Caco-2 (cell line): ENCODE measurements around the gene STOX2. TPM values are rescaled to one million over a fixed set of nuclear protein-coding genes. Genes with fewer than 3 reads are reported as not detected.

Source experiments
- Bru-seq: library from RNA; stranded (reverse); fragments of 400-500 nt; gene quantifications from one replicate; lab custom pipeline; 2021; lab: Mats Ljungman, UMichigan
- BruChase-seq, 2 experiments: library from RNA; stranded (reverse); fragments of 400-500 nt; gene quantifications; one replicate each; lab custom pipeline; 2021; lab: Mats Ljungman, UMichigan
- BruUV-seq: library from RNA; stranded (reverse); fragments of 400-500 nt; replicated peaks from 2 replicates; lab custom pipeline; 2021; lab: Mats Ljungman, UMichigan
- CTCF ChIA-PET: fragments of 300-600 bp; sonication (Branson Sonifier 250); formaldehyde crosslinking; loops from one replicate; lab custom pipeline; 2022; ENCODE audit warnings: antibody characterized with exemption; lab: Charles Lee
- POLR2A ChIA-PET: fragments of 300-600 bp; sonication (Branson Sonifier 250); formaldehyde crosslinking; loops from one replicate; lab custom pipeline; 2022; ENCODE audit warnings: antibody characterized with exemption; lab: Charles Lee
- DNase-seq, 2 experiments: peaks; one replicate each; pipeline versions ENCODE4 v3.0.0 to v3.0.0-alpha.2; 2020 to 2022
- H3K27me3 ChIP-seq: replicated peaks from 2 replicates; pipeline ENCODE4 v1.6.0; 2011; ENCODE audit warnings: low read length; ENCODE audit not compliant: control insufficient read depth, insufficient read depth
- H3K36me3 ChIP-seq: 2 replicates; pipeline ENCODE4 v1.5.1; 2011; ENCODE audit warnings: low read length; ENCODE audit not compliant: control insufficient read depth, insufficient read depth
- H3K4me1 ChIP-seq: fragments of 250-450 bp; sonication (Bioruptor Pico); 2 replicates; pipeline ENCODE4 v1.5.1; 2020; ENCODE audit warnings: mild to moderate bottlenecking
- H3K4me3 ChIP-seq: 2 replicates; pipeline ENCODE4 v1.5.1; 2011; ENCODE audit warnings: low read depth, mild to moderate bottlenecking, control low read depth, low read length
- H3K9me3 ChIP-seq: fragments of 250-450 bp; sonication (Bioruptor Pico); 2 replicates; pipeline ENCODE4 v1.5.1; 2020; ENCODE audit warnings: mild to moderate bottlenecking, moderate library complexity
- H3K27ac Mint-ChIP-seq: one replicate; pipeline ENCODE4 v1.8.0; 2022; ENCODE audit warnings: mixed read lengths; ENCODE audit not compliant: unreplicated experiment
- H3K27me3 Mint-ChIP-seq: one replicate; pipeline ENCODE4 v1.8.0; 2022; ENCODE audit warnings: mixed read lengths; ENCODE audit not compliant: insufficient read depth, unreplicated experiment
- H3K36me3 Mint-ChIP-seq: one replicate; pipeline ENCODE4 v1.8.0; 2022; ENCODE audit warnings: mild to moderate bottlenecking, mixed read lengths; ENCODE audit not compliant: insufficient read depth, unreplicated experiment
- H3K4me1 Mint-ChIP-seq: one replicate; pipeline ENCODE4 v1.8.0; 2022; ENCODE audit warnings: low read depth, mixed read lengths; ENCODE audit not compliant: unreplicated experiment
- H3K4me3 Mint-ChIP-seq: one replicate; pipeline ENCODE4 v1.8.0; 2022; ENCODE audit warnings: mild to moderate bottlenecking, moderate library complexity, mixed read lengths; ENCODE audit not compliant: unreplicated experiment
- H3K9me3 Mint-ChIP-seq: one replicate; pipeline ENCODE4 v1.8.0; 2022; ENCODE audit warnings: mixed read lengths; ENCODE audit not compliant: unreplicated experiment
- intact Hi-C: fragments of 100-400 bp; cut with micrococcal nuclease; formaldehyde crosslinking; loops from one replicate; pipeline ENCODE4 v1.10.0; 2022; ENCODE audit not compliant: unreplicated experiment
- long read RNA-seq: library from polyadenylated mRNA; stranded (forward); transcript quantifications from one replicate; pipeline ENCODE4 v2.0.0, GENCODE V29; 2022
- total RNA-seq: library from RNA; stranded (reverse); gene quantifications from 2 replicates; pipeline ENCODE4 v1.2.3, GENCODE V29; 2022
- TF ChIP-seq, protein P1 (sequence below), 2 experiments: fragments of 200-600 bp in 1 of 2; IDR thresholded peaks; 1 replicate in 1 of 2; 2 replicates in 1 of 2; pipeline versions ENCODE4 v1.5.1 to v1.8.0; 2011 to 2022; ENCODE audit warnings: antibody characterized with exemption in 1 of 2, control low read depth in 1 of 2, inconsistent platforms in 1 of 2, low read depth in 1 of 2, low read length in 1 of 2, mild to moderate bottlenecking in 1 of 2, moderate library complexity in 1 of 2; ENCODE audit not compliant: insufficient read depth in 1 of 2, severe bottlenecking in 1 of 2, unreplicated experiment in 1 of 2

STOX2 gene, protein sequence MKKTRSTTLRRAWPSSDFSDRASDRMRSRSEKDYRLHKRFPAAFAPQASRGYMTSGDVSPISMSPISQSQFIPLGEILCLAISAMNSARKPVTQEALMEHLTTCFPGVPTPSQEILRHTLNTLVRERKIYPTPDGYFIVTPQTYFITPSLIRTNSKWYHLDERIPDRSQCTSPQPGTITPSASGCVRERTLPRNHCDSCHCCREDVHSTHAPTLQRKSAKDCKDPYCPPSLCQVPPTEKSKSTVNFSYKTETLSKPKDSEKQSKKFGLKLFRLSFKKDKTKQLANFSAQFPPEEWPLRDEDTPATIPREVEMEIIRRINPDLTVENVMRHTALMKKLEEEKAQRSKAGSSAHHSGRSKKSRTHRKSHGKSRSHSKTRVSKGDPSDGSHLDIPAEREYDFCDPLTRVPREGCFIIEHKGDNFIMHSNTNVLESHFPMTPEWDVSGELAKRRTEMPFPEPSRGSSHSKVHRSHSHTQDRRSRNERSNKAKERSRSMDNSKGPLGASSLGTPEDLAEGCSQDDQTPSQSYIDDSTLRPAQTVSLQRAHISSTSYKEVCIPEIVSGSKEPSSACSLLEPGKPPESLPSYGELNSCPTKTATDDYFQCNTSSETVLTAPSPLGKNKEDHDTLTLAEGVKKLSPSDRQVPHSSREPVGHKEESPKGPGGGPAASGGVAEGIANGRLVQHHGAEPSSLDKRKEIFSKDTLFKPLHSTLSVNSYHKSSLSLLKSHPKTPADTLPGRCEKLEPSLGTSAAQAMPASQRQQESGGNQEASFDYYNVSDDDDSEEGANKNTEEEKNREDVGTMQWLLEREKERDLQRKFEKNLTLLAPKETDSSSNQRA (N-terminal part only)
- total RNA-seq, result 1.8 and 2.1 TPM in 2 replicates
- Bru-seq, nascent RNA, result percentile 40 among the genes with signal in this experiment
- BruChase-seq, experiment 1, labeled RNA remaining after a 2-hour chase, result percentile 44 among the genes with signal in this experiment
- percentile 37 among the genes with signal in this experiment for BruChase-seq, experiment 2, labeled RNA remaining after a 6-hour chase
- long read RNA-seq, result 0 reads

DNA sequence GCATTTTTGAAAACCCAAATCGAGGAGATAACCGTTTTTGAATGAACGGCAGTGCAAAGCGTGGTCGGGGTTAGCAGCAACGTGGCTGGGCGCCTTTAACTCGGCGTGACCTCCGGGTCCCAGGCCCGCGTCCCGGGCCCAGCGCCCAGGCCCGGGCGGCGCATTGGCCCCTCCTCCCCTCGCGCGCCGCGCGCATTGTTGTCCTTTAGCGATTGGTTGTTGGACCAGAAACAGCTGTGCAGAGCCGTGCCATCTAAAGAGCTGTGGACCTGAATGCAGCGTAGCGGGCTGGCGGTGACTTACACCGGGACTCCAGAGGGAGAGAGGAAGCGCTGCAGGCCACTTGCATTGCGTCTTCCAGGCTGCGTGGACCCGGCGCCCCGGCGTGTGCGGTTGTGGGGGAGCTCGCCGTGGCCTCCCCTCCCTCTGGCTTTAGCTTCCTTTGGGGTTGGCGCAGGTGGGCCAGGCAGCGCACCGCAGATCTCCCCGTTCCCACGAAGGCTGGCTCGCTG lies at the start of gene STOX2:
Gene STOX2 (plus strand): TSS at position 227 of the 512 bp plus-strand sequence. CDS start 1,484 bp downstream, outside the sequence.
- intact Hi-C loops, result no loop called here
- Mint-ChIP-seq H3K27ac (no peak within 1 kb of the TSS), H3K9me3 (no peaks in the 10 kb centered on the region), H3K4me3 (peak within 1 kb of the TSS; percentile 79), H3K27me3 (peaks cover 22% of the 10 kb centered on the region), H3K4me1 (no peaks in the 10 kb centered on the region), H3K36me3 (no peaks in the 10 kb centered on the region)
- peak within 1 kb of the TSS; percentile 59 for H3K4me3 ChIP-seq
- DNase-seq, result peak; percentile 59 to 60
- H3K9me3 ChIP-seq, result no peaks in the 10 kb centered on the region
- no peaks in the 10 kb centered on the region for H3K27me3 ChIP-seq
- CTCF ChIA-PET, result no interaction called here
- TF ChIP-seq, protein P1, sequence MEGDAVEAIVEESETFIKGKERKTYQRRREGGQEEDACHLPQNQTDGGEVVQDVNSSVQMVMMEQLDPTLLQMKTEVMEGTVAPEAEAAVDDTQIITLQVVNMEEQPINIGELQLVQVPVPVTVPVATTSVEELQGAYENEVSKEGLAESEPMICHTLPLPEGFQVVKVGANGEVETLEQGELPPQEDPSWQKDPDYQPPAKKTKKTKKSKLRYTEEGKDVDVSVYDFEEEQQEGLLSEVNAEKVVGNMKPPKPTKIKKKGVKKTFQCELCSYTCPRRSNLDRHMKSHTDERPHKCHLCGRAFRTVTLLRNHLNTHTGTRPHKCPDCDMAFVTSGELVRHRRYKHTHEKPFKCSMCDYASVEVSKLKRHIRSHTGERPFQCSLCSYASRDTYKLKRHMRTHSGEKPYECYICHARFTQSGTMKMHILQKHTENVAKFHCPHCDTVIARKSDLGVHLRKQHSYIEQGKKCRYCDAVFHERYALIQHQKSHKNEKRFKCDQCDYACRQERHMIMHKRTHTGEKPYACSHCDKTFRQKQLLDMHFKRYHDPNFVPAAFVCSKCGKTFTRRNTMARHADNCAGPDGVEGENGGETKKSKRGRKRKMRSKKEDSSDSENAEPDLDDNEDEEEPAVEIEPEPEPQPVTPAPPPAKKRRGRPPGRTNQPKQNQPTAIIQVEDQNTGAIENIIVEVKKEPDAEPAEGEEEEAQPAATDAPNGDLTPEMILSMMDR (IDR thresholded peaks at IDR 0.05; ENCODE audit: insufficient read depth in 1 of 2, low read depth in 1 of 2, low read length in 1 of 2, severe bottlenecking in 1 of 2, unreplicated experiment in 1 of 2), result no peak
- POLR2A ChIA-PET, result no interaction called here
- no peaks in the 10 kb centered on the region for H3K4me1 ChIP-seq
- BruUV-seq, result no TSS peak
- no peaks in the 10 kb centered on the region for H3K36me3 ChIP-seq

DNA sequence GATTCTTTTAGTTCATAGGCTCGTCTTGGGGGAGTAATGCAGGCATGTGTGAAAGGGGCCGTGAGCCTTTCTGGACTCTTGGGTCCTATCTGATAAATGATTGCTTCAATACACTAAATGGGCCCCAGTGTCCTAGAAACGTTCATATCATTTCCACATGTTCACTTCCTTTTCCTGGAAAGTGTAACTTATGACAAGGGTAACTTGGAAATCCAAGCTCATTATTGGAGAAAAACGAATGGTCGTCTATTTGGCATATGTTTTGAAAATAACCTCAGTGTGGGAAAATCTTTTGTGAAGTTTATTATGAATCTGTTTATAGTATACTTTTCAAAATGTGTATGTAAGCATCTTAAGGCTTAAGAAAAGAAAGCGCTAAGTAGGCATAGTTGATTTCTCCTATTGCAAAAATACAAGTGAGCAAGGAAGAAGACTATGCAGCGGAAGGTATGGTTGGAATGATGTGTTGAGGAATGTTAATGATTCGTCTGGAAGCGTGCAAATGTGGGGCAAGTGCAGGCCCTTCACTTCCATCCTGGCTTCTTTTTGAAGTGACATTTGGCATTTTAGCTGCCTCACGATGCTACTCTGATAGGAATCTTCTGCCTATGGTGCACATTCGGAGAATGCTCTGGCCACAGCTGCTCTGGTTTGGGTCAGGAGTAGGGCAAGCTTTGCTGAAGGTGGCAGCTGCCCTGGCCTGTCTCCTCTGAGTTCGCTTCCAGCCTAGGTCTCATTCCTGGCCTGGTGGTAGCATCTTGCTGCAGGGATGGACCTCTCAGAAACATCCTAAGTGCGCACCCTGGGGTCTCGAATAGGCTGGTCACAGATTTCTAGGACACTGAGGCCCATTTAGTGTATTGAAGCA lies 49.5 kb upstream of the STOX2 start:
- Mint-ChIP-seq H3K9me3 (no peaks in the 10 kb centered on the region), H3K27ac (no peak overlapping the region), H3K36me3 (no peaks in the 10 kb centered on the region), H3K4me1 (peaks cover 6% of the 10 kb centered on the region), H3K4me3 (no peak overlapping the region), H3K27me3 (peaks cover 28% of the 10 kb centered on the region)
- Histone ChIP-seq H3K9me3 (no peaks in the 10 kb centered on the region), H3K4me3 (no peak overlapping the region), H3K27me3 (peaks cover 2% of the 10 kb centered on the region; the same call in 1 of the 2 replicates), H3K4me1 (no peaks in the 10 kb centered on the region), H3K36me3 (no peaks in the 10 kb centered on the region)
- TF ChIP-seq, protein P1 (IDR thresholded peaks at IDR 0.05; ENCODE audit: insufficient read depth in 1 of 2, low read depth in 1 of 2, low read length in 1 of 2, severe bottlenecking in 1 of 2, unreplicated experiment in 1 of 2), result no peak
- no peak for DNase-seq
- intact Hi-C loops, result no loop called here
- ChIA-PET POLR2A (no interaction called here), CTCF (no interaction called here)
- no TSS peak for BruUV-seq
